Upper lobe of left lung (tissue), 4 donors: ENCODE results near the gene TMSB10.

ENCODE experiments used
- CTCF ChIP-seq, 6 experiments: fragments of 450-650 bp in 4 of 6; fragments of 200-600 bp in 2 of 6; sonication (generic) in 2 of 6; IDR thresholded peaks; one replicate each; pipeline ENCODE4 v1.5.1; 2016 to 2019; ENCODE audit warnings: antibody characterized with exemption in 6 of 6
- EP300 ChIP-seq, 4 donors: sonication (generic); formaldehyde crosslinking; IDR thresholded peaks; one replicate each; pipeline ENCODE4 v1.5.1; 2017; ENCODE audit warnings: antibody characterized with exemption in 4 of 4, control low read depth in 2 of 4
- POLR2A ChIP-seq, 4 donors: fragments of 450-650 bp; IDR thresholded peaks; one replicate each; pipeline ENCODE4 v1.5.1; 2016 to 2017; ENCODE audit warnings: antibody characterized with exemption in 4 of 4, mild to moderate bottlenecking in 2 of 4
- POLR2AphosphoS5 ChIP-seq, 2 donors: sonication (generic); formaldehyde crosslinking; IDR thresholded peaks; one replicate each; pipeline ENCODE4 v1.5.1; 2017; ENCODE audit warnings: antibody characterized with exemption in 2 of 2

GRCh38 chr2:84953535-84953934, 48.1 kb downstream of the TMSB10 start:
- TF ChIP-seq POLR2A (IDR thresholded peaks at IDR 0.05) (no peak), CTCF (IDR thresholded peaks at IDR 0.05) (no peak), POLR2AphosphoS5 (IDR thresholded peaks at IDR 0.05) (no peak), EP300 (IDR thresholded peaks at IDR 0.05) (no peak)
